ENCODE measurements around the gene ST8SIA6. TPM values are rescaled to one million over a fixed set of nuclear protein-coding genes. Genes with fewer than 3 reads are reported as not detected.

ST8SIA6 gene
- total and polyA plus RNA-seq, 4 donors = 0.43 to 22.0 (median 2.9) TPM

DNA sequence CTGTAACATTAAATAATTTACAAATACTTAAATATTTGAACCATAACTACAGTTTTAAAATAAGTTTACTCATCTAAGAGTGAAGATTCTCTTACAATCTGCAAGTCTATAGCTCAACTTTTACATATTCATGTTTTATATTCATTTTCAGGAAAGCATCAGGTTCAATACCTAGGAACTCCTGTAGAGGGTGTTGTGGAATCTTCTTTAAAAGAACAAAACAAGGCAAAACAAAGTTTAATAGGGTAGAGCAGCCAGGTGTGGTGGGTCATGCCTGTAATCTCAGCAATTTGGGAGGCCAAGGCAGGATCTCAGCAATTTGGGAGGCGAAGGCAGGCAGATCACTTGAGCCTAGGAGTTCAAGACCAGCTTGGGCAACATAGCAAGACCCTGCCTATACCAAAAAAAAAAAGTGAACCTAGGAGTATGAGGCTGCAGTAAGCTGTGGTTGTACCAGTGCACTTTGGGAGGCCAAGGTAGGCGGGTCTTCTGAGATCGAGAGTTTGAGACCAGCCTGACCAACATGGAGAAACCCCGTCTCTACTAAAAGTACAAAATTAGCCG, 45.1 kb downstream of the ST8SIA6 start:
- H3K36me3 ChIP-seq (ENCODE audit: control insufficient read depth in 4 of 4, insufficient read depth in 4 of 4, low read length in 4 of 4) = no peaks in the 10 kb centered on the region
- ATAC-seq (ENCODE audit: insufficient read depth, low FRiP score) = no peak
- peaks cover 0 to 2% (median 0%) of the 10 kb centered on the region in 5 donors for H3K4me1 ChIP-seq (ENCODE audit: control insufficient read depth in 5 of 5, insufficient read depth in 5 of 5, low read length in 5 of 5)
- H3K4me3 ChIP-seq = no peak overlapping the region
- WGBS, 2 donors = 96 to 97% methylated on average over 5 of the region's 5 CpGs
- no peak for DNase-seq
- H3K27me3 ChIP-seq (ENCODE audit: control insufficient read depth in 3 of 3, insufficient read depth in 3 of 3, low read length in 2 of 3) = no peaks in the 10 kb centered on the region
- H3K9ac ChIP-seq (ENCODE audit: insufficient read depth in 1 of 2, low read length in 2 of 2) = no peak overlapping the region
- no peaks in the 10 kb centered on the region for H3K9me3 ChIP-seq (ENCODE audit: control insufficient read depth in 4 of 4, insufficient read depth in 3 of 4, low read length in 3 of 4)
- TF ChIP-seq, protein P1, sequence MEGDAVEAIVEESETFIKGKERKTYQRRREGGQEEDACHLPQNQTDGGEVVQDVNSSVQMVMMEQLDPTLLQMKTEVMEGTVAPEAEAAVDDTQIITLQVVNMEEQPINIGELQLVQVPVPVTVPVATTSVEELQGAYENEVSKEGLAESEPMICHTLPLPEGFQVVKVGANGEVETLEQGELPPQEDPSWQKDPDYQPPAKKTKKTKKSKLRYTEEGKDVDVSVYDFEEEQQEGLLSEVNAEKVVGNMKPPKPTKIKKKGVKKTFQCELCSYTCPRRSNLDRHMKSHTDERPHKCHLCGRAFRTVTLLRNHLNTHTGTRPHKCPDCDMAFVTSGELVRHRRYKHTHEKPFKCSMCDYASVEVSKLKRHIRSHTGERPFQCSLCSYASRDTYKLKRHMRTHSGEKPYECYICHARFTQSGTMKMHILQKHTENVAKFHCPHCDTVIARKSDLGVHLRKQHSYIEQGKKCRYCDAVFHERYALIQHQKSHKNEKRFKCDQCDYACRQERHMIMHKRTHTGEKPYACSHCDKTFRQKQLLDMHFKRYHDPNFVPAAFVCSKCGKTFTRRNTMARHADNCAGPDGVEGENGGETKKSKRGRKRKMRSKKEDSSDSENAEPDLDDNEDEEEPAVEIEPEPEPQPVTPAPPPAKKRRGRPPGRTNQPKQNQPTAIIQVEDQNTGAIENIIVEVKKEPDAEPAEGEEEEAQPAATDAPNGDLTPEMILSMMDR (IDR thresholded peaks at IDR 0.05; ENCODE audit: control extremely low read depth, extremely low read depth) = peak; percentile 12
- H3K27ac ChIP-seq (ENCODE audit: low read depth in 1 of 2, low read length in 1 of 2) = no peak overlapping the region

DNA sequence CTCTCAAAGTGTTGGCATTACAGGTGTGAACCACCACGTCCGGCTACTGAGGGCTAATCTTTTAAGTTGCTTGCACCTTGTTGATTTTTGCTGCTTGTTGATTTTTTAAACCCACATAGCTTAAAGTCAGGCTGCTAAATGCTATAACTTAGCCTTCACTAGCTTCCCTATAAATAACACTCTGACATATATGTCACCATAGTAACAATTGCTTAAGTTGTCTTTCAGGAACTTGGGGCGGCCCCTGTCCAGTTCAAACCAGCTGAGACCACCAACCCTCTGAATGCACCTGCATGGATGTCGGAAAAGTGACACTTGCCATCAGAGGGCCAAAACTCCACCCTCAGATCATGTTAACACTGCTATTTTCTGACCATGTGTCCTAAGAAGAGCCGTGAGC, 47.3 kb downstream of the ST8SIA6 start:
- Histone ChIP-seq H3K4me1 (ENCODE audit: control insufficient read depth in 5 of 5, insufficient read depth in 5 of 5, low read length in 5 of 5) (peaks cover 0 to 2% (median 0%) of the 10 kb centered on the region in 5 donors), H3K9me3 (ENCODE audit: control insufficient read depth in 4 of 4, insufficient read depth in 3 of 4, low read length in 3 of 4) (no peaks in the 10 kb centered on the region), H3K27ac (ENCODE audit: low read depth in 1 of 2, low read length in 1 of 2) (no peak overlapping the region), H3K36me3 (ENCODE audit: control insufficient read depth in 4 of 4, insufficient read depth in 4 of 4, low read length in 4 of 4) (no peaks in the 10 kb centered on the region), H3K27me3 (ENCODE audit: control insufficient read depth in 3 of 3, insufficient read depth in 3 of 3, low read length in 2 of 3) (no peaks in the 10 kb centered on the region), H3K9ac (ENCODE audit: insufficient read depth in 1 of 2, low read length in 2 of 2) (no peak overlapping the region), H3K4me3 (no peak overlapping the region)
- WGBS, 2 donors = 64 to 76% methylated on average over 5 of the region's 5 CpGs
- TF ChIP-seq, protein P1 (IDR thresholded peaks at IDR 0.05; ENCODE audit: control extremely low read depth, extremely low read depth) = no peak
- ATAC-seq (ENCODE audit: insufficient read depth, low FRiP score) (peak; percentile 19), DNase-seq (no peak)

- Histone ChIP-seq H3K9ac (ENCODE audit: insufficient read depth in 1 of 2, low read length in 2 of 2) (no peak overlapping the region), H3K27me3 (ENCODE audit: control insufficient read depth in 3 of 3, insufficient read depth in 3 of 3, low read length in 2 of 3) (no peaks in the 10 kb centered on the region)
Observed at GRCh38 chr10:17406036-17406834, 48.2 kb downstream of the ST8SIA6 start.

More at GRCh38 chr10:17406036-17406834, 48.2 kb downstream of the ST8SIA6 start:
- 67 to 84% methylated on average over 7 of the region's 7 CpGs for WGBS, 2 donors
- TF ChIP-seq, protein P1 (IDR thresholded peaks at IDR 0.05; ENCODE audit: control extremely low read depth, extremely low read depth) = no peak
- Histone ChIP-seq H3K4me1 (ENCODE audit: control insufficient read depth in 5 of 5, insufficient read depth in 5 of 5, low read length in 5 of 5) (peaks cover 0 to 2% (median 0%) of the 10 kb centered on the region in 5 donors), H3K9me3 (ENCODE audit: control insufficient read depth in 4 of 4, insufficient read depth in 3 of 4, low read length in 3 of 4) (no peaks in the 10 kb centered on the region), H3K36me3 (ENCODE audit: control insufficient read depth in 4 of 4, insufficient read depth in 4 of 4, low read length in 4 of 4) (no peaks in the 10 kb centered on the region), H3K4me3 (no peak overlapping the region), H3K27ac (ENCODE audit: low read depth in 1 of 2, low read length in 1 of 2) (no peak overlapping the region)
- ATAC-seq (ENCODE audit: insufficient read depth, low FRiP score) (no peak), DNase-seq (no peak)
